Measurements from ENCODE around the gene MKX.

Gene MKX

GRCh38 chr10:27646604-27647175, 98.9 kb downstream of the MKX start:
- DNase-seq (ENCODE audit: low spot score) = no peak

GRCh38 chr10:27646194-27646593, 99.4 kb downstream of the MKX start:
- DNase-seq (ENCODE audit: low spot score) = no peak

GRCh38 chr10:27644307-27644939, 101.2 kb downstream of the MKX start:
- DNase-seq (ENCODE audit: low spot score) = no peak

DNA sequence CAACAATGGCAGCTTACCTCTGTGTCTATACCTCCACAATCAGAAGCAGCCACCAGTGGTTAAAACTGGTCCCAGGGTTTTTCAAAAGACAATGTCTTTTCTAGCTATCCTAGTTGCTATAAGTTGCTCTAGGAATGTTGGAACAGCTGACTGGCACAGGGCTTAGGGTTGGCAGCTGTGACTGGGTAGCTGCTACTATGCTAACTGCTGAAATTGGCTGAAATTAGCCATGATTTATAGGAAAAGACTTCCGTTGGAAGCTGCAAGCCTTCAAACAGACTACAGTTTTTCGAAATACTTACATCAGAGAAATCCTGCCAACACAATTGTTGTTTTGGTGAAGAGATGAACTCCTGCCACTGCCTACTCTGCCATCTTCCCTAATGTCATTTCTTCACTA, 102.3 kb downstream of the MKX start:
- DNase-seq (ENCODE audit: low spot score) = no peak

DNA sequence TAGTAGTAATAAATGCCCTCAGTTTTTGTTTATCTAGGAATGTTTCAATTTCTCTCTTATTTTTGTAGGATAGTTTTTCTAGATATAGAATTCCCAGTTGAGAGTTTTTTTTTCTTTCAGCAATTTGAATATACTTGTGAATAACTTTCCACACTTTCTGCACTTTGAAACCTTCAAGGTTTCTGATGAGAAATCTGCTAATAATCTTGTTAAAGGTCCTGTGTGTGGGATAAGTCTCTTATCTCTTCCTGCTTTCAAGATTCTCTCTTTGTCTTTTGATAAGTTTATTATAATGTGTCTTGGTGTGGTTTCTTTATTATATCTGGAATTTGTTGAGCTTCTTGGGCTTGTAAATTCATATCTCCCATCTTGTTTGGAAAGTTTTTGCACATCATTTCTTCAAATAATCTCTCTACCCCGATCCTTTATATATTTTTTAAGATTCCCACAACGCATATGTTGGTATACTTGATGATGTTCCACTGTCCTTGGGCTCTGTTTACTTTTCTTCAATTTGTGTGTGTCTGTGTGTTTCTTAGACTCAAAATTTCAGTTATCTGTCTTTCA, 103.5 kb downstream of the MKX start:
- no peak for DNase-seq (ENCODE audit: low spot score)

DNA sequence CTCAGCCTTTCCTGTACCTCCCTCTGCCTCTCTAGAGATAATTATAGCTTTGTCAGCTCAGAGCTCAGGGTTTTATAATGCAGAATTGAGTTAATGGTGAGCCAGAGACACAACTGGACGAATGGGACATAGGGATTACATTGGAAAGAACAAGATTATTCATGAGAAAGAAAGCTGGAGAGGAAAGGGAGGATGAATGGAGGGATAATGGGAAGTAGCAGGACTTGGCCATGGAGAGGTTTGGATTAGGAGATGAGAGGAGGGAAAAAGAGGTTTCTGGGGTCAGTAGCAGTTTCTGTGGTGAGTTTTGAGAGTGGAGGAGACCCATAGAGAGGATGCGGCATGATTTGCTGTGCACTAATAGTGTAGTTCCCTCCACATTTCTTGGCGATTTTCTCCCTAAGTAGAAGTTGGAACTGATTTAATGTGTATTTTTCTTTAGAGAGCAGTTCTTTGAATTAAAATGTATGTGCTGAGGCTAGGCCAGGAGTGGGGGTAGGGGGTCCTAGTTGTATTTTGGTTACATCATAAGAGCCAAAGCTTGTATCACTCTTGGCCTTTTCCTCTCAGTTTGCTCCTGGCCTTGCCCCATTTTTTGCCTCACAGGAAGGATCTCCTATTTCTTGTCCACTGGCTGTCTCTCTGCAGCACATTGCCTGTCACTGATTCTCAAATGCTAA, 107.4 kb downstream of the MKX start:
- no peak for DNase-seq (ENCODE audit: low spot score)

DNA sequence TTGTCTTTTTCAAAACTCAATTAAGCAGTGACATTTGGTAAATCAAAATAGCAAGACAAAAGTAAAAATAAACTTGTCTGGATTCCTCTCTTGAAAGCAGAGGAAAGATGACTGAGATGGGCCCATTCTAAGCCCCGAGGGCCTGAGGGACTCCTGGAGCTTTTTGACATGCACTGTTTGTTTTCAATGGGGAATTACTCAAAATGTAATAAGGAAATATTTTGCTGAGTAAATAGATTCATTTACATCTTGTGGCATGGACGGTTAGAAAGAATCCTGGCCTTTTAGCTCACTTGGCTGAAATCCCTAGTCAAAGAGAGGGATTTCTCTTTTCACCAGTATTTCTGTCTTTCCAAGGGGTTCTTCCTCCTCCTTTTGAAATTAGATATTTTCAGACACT, 108.0 kb downstream of the MKX start:
- DNase-seq (ENCODE audit: low spot score) = no peak

- no peak for DNase-seq (ENCODE audit: low spot score)
Measured at GRCh38 chr10:27636816-27637215, 108.8 kb downstream of the MKX start.

GRCh38 chr10:27635699-27636270, 109.8 kb downstream of the MKX start:
- no peak for DNase-seq (ENCODE audit: low spot score)

- DNase-seq (ENCODE audit: low spot score) = no peak
Measured at GRCh38 chr10:27635290-27635689, 110.3 kb downstream of the MKX start.

GRCh38 chr10:27628621-27629020, 117.0 kb downstream of the MKX start:
- no peak for DNase-seq (ENCODE audit: low spot score)

GRCh38 chr10:27626890-27627289, 118.7 kb downstream of the MKX start:
- no peak for DNase-seq (ENCODE audit: low spot score)

- no peak for DNase-seq (ENCODE audit: low spot score)
Measured at GRCh38 chr10:27625452-27626211, 120.0 kb downstream of the MKX start.

- no peak for DNase-seq (ENCODE audit: low spot score)
Measured at GRCh38 chr10:27624941-27625340, 120.7 kb downstream of the MKX start.
